Stimulated activated CD8-positive, alpha-beta memory T cell treated with anti-CD3 and anti-CD28 coated beads, Interleukin-15, amount 100 ng/mL, for 1 hour (primary cell): ENCODE measurements around the gene GEN1.

Source experiments
- DNase-seq: peaks from one replicate; pipeline ENCODE4 v3.0.0-alpha.2; 2020; ENCODE audit warnings: low read depth

The GEN1 gene

DNA sequence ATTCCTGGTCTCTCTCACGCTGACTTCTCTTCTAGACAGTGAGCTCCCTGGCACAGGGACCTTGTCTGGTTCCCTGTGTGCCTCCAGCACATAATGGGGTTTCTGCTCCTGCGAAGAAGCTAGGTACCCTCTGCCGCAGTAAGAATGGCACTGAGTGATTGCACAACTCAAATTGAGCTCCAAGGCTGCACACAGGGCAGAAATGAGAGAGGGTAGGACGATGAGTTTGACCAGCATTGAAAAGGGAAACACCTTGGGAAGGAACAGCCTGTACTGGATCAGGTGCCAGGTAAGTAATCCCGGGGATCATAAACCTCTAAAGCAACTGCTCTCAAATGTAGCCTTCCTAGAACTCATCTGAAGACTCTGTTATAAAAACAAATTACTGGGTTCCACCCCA is 41.4 kb downstream of the GEN1 start:
- no peak for DNase-seq

DNA sequence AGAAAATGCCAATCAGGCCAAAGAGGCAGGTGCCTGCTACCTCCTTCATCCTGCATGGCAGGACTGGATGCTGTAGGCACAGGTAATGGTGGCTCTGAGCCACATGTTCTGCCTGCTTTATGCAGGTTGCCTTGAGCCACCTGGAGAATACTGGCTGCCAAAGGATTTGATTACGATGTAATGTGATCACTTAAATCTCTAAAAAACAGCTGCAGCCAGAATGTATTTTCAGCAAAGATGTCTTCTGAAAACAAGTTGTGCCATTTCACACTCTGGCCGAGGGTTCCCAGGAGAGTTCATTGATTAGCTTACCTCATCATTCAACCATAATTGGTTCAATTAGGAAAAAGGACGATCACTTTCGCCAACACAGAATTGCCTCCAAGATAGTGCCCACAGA is 44.4 kb downstream of the GEN1 start:
- no peak for DNase-seq

DNA sequence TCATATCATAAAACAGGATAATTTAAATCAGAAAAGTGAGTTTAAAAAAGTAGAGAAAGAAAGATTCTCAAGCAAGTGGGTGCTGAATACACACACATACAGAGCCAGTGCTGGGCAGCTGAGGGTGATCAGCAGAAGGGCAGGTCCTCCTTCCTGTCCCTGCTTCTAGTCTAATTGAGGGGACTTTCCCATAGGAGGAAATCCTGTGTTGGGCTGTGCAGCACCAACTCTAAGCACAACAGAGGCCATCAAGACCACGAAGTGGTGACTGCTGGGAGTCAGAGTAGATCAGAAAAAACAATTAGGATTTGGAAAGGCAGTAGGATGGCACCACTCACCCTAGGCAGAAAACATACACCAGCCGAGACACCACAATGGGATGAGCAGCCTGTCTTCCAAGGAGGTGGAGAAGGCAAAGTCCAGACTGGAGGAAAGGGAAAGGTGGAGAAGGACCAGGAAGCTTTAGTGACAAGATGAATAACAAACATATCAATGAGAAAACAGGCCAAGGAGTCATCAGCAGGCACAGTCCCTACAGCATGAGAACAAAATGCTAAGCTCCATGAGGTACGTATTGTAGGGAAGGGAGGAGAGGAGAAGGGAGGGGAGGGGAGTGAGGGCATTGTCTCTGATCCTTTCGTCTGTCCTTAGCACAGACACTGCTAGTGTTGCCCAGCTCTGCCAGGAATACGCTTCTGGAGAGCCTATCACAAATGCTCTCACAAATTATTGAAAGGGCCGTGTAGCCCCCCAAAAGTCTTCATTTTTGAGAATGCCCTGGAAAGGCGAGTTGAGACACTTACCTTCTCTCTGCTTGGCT is 45.6 kb downstream of the GEN1 start:
- DNase-seq = no peak

DNA sequence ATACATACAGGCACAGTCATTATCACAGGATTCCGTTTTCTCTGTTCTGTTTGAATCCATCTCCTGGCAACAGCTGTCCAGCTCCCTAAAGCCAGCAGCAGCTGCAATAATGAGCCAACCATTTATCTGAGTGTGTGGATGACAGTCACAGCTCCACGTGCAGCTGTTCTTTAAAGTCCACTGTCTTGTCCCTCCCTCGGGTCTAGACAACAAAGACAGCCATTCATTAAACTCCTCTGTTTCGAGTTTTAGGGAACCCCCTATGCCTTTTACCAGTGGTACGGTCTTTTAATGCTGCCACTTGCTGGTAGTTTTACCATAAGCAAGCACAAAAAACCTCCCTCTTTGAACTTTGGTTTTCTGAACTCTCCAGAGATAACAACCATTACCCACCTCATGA is 46.3 kb downstream of the GEN1 start:
- no peak for DNase-seq

DNA sequence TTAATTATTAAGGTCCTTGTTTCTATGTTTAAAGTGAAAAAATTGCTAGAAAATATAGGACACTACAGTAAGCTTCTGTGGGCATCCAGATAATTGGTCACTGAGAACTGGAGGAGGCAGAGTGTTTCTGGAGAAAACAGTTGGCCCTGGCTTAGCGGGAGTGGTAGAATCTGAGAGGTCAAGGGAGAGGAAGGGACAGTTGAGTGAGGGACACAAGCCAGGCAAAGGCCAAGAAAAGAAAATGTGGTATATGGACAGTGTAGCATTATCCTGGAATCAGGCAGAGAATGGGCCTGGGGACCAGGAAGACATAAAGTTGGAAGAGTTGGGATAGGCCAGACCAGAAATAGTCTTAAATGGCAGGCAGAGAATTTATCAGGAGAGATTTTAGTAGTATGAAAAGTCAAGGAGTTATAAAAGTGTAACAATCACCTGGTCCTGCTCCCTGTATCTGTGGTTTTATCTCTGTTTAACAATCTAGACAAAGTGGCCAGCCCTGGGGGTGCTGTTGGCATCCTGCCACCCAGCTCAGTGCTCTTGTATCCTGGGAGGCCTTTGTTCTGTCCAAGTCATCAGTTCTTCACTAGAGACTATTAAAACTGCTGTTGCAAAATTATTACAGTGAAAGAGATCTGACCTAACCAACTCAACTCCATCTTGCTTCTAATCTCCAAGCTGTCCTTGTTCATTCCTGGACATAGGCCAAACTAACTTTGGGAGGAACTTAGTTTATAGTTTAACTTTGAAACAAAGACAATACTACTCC is 46.9 kb downstream of the GEN1 start:
- DNase-seq = no peak

DNA sequence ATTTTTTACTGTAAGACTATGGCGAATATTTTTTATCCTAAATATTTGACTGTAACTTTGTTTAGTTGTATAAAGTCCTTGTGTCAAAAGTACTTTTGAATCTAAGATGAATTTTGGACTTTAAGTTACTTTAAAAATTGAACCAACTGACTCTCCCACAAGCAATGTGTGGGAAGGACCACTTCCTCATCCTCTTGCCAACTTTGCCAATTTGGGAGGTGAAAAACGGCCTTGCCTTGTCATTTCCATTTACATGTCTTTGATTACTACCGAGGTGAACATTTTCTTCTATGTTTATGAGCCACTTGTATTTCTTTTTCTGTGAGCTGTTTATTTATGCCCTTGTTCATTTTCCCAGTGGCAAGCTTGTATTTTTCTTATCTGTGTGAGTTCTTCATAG is 49.6 kb downstream of the GEN1 start:
- DNase-seq = no peak

DNA sequence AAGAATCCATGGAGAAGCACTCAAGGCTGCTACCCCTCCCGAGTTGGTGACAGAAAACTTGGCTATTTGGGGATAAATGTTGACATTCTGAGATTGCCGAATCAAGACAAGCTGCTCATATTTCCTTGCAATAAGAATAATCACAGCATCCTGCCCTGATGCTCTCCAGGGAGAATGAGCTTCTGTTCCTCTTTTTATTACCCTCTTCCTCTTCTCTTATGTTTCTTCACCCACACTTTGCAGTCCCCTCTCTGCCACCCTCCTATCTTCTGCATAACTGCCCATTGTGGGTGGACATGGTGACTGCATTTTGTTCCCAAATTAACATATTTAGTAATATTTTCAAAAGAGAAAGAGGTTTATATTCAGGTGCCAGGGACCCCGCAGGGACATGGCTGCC is 50.4 kb downstream of the GEN1 start:
- DNase-seq = no peak

DNA sequence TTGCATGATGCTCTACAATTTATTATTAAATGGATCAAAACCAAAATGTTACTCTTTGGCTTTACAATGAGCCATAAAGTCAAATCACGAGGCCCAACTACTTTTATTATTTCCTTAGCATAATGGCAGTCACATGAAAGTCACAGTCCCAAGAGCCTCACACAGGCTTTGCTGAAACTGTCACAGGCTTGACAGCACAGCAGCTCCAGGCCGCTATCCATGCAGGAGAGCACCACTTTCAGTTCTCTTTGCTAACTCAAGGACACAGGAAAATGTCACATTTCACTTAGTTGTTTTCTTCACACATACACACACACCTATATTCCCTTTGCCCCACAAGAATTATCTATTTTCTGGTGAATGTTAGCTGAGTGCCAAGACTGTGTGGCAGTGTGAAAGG is 51.2 kb downstream of the GEN1 start:
- no peak for DNase-seq

DNA sequence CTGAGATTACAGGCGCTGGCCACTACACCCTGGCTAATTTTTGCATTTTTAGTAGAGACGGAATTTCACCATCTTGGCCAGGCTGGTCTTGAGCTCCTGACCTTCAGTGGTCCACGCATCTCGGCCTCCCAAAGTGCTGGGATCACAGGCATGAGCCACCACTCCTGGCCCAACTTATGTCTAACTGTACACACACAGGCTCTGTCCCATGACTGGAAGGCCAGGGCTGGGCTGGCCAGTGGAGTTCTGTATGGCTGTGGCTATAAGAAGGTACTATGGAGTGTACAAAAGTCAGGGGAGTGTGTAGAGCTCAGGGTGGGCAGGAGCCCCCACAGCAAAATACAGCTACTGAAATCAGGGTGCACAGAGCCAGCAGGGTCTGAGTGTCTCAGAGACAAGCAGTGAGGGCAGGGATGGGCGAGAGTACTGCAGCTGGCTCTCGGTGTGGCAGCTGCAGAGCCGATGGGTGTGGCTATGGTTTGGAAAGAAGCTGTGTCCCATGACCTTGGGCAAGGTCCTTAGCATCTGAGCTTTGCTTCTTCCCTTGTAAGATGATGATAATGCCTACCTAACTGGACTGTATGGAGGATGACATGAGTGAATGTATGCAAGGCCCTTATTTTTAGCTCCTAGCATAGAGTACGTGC is 51.9 kb downstream of the GEN1 start:
- DNase-seq = no peak

DNA sequence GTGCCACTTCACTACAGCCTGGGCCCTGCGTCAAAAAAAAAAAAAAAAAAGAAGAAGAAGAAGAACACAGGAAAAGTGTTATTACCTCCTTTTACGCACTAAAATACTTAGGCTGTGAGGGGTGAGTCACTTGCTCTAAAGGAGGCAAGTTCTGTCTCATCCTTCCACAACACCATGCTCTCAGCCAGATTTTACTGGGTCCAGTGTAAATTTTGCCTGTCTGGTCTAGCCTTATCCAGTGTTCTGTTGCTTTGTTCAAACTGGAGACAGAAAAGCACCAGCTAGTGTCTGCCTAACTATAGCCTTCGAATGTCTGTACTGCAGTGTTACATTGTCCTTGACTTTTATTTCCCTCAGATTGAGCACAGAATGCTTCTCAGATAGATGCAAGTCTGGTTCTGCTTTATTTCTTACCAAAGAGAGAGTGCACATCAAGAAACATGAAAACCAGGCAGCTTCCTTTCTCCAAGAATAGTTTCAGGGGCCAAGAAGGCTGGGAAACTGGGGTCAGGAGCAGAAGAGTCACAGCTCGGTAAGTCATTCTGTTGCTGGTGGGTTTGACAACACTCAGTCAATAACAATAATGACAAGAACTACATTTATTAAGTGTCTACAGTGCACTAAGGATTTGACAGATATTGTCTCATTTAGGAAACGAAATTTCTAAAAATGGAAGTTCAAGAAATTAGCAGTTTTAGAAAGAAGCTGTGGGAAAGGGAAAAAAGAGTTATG is 59.2 kb downstream of the GEN1 start:
- no peak for DNase-seq

DNA sequence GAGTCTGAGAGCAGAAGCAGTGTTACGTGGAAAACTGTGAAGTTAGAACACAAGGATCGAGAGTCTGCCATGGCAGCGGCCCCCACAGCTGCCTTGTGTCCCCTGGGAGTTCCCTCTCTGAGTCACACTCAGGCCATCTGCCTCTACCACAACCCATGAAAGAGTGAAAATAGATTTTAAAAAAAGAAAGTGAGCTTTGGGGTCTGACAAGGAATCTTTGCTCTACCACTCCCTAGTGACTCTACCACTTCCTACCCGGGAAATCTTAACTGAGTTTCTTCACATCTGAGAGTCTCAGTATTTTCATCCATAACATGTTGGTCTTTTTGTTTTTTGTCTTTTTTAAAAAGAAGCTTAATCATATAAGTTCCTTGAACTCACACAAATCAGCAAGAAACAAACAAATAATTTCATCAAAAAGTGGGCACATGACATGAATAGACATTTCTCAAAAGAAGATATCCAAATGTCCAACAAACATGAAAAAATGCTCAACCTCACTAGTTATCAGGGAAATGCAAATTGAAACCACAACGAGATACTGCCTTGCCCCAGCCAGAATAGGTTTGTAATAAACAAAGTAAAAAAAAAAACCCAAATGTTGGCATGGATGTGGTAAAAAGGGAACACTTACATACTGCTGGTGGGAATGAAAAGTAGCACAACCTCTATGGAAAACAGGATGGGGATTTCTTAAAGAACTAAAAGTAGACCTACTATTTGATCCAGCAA is 60.0 kb downstream of the GEN1 start:
- no peak for DNase-seq

DNA sequence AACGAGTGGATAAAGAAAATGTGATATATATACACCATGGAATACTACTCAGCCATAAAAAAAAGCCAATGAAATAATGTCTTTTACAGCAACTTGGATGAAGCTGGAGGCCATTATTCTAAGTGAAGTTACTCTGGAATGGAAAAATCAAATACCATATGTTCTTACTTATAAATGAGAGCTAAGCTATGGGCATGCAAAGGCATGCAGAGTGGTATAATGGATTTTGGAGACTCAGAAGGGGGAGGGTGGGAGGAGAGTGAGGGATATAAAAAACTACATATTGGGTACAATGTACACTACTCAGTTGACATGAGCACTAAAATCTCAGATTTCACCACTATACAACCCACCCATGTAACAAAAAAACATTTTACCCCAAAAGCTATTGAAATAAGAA is 60.7 kb downstream of the GEN1 start:
- DNase-seq = no peak

DNA sequence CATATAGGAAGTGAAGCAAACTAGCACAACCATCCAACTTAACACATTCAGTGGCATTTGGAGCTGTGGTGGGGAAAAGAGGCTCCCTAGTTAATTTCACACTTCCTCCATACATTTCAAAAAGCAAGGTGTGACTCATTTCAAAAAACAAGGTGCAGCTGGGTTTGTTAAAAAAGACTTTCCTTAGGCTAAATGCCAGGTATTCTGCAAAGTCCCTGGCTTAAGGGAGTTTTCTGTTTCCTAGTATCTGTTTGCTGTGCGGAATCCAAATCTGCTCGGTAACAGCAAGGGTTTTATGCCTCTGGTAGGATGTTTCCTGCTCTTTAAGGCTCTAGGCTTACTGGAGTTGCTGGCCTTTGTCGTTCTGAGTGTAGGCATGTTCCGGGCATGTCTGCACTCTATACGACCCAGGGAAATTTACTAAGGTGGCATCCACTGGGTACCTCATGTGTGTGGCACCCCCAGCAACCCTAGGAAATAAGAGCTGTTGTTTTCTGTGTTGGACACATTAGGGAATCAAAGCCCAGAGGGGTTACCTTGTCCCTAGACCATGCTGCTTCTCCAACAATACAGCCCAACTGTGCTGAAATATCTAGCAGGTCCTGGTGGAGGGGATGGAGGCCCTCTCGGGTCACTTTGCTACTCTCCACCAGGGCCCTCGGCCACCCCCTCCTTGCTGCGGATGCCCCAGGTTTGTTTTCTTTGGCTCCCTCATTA is 61.7 kb downstream of the GEN1 start:
- DNase-seq = no peak

DNA sequence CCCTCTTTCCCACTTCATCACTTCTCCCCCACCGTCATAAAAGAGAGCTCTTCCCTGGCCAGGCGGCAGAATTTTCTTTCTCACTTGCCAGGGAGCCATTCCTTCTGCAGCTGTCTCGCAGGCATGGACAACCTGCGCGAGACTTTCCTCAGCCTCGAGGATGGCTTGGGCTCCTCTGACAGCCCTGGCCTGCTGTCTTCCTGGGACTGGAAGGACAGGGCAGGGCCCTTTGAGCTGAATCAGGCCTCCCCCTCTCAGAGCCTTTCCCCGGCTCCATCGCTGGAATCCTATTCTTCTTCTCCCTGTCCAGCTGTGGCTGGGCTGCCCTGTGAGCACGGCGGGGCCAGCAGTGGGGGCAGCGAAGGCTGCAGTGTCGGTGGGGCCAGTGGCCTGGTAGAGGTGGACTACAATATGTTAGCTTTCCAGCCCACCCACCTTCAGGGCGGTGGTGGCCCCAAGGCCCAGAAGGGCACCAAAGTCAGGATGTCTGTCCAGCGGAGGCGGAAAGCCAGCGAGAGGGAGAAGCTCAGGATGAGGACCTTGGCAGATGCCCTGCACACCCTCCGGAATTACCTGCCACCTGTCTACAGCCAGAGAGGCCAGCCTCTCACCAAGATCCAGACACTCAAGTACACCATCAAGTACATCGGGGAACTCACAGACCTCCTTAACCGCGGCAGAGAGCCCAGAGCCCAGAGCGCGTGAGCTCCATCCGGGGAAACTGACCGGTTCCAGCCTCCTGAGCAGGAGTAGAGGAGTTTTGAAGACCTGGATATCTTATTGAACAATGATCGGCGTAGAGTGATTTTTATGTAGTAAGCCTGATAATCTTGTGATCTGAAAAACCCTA is 62.7 kb downstream of the GEN1 start, which contains the start of gene MSGN1:
Gene MSGN1, plus strand, starts transcription at position 65 of the 850 bp plus-strand sequence. Its CDS starts 59 bp downstream, at position 124.
- DNase-seq = no peak

DNA sequence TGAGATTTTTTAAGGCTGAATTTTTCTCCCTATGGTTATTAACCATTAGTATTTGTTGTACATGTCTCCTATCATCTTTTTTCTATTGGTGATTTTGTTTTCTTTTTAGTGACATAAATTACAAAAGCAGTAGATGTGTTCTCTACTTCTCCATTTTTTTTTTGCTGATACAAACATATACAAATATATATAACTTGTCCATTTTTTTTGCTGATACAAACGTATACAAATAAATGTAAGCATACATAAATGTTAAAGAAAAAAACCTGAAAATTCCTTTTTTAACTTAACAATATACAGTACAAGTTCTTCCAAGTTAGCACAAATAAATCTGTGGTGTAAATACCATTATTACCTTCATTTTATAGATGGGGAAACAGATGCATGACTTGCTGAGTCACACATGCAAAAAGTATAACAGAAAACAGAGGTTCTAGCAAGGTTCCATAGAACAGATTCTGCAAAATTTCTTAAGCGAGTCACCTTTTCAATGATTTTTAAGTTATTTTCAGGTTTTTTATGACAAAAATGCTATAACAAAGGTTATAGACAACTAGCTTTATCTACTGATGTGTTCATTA is 64.4 kb downstream of the GEN1 start:
- no peak for DNase-seq

DNA sequence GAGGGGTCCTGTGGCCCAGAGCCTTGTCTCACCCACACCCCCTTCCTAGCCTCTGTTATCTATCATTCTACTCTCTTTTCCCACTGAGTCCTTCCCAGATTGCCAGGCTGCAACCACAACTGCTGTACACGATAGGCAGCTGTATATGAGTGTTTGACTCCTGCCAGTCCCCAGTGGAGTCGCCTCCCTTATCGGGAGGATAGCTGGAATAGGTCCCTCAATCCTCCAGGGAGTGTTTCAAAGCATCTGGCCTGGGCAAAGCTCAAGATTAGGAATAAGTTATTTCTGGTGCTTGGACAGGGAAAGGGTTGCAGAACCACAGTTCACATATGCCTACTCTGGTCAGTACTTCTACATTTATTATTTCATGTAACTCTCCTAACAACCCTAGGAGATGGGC is 67.1 kb downstream of the GEN1 start:
- no peak for DNase-seq

DNA sequence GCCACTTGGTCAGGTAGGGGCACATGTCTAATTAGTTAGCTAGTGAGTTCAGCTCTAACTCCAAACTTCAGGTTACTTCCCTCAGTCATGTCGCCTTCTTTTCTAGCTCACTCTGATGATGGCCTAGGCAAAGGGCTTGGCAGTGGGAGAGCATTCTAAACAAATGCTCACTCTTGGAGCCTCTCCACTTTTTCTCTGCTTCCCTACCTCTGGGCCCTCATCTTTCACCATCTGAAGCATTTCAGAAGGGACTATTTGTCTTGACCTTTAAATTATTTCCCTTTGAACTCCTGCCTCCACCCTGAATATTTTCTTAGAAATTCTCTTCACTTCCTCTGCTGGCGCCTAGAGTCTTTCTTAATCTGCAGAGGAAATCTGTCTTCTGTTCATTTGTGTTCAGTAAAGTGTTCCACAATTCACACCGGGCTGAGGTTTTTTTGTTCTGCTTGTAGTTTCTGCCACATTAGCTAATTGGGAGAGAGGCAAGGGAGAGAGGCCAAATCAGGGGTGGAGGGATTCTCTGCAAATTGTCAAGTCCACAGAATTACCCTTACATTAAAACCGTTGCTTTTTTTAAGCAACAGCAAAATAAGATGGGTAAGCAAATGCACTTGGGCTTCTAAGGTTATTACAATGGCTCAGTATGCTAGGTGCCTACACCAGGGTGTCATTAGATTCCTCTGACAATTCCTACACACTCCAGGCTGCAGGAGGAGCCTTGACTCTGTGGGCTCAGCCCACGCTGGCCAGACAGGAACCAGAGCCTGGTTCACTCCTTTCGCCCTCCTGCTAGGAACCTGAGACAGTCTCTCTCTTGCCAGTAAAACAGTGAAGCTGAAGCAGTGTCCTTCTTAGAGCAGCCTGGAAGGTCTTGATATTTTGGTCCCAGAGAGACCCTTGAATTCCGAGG is 67.9 kb downstream of the GEN1 start:
- no peak for DNase-seq

DNA sequence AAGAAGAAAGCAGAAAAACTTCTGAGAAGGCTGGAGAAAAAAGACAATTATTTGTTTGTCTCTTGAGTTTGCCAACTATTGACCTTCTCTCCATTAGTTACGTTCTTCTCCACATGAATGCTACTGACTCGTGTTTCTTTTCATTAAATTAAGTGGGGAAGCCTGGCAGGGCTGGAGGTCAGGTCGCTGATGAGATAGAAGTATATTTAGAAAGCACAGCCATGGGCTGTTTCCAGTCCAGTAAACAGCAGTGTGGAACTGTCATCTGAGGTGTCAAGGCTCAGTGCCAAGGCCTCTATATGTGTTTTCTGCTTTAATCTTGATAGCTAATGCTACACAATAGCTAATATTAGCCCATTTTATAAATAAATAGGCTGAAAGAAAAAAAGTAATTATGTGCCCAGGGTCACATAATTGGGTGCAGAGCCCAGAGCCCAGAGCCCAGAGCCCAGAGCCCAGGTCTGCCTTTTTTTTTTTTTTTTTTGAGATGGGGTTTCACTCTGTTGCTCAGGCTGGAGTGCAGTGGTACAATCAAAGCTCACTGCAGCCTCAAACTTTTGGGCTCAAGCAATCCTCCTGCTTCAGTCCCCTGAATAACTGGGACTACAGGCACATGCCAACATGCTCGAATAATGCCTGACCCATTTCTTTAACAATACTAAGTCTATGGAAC is 68.6 kb downstream of the GEN1 start:
- DNase-seq = no peak
